ENCODE data around the gene GIT2. TPM values are rescaled to one million over a fixed set of nuclear protein-coding genes. Genes with fewer than 3 reads are reported as not detected.
"Not testable (repeated sequence)": the region's sequence is repeated elsewhere in the genome, so short reads cannot be mapped to it uniquely, and the experiment has no call there.

The GIT2 gene
- total RNA-seq, 1 donor from 2014 or later = 30.4 TPM

- DNase-seq = peak; percentile 20
Observed at GRCh38 chr12:109944561-109945359, 51.4 kb downstream of the GIT2 start.

GRCh38 chr12:109943811-109944210 is 52.4 kb downstream of the GIT2 start:
- DNase-seq = no peak

DNA sequence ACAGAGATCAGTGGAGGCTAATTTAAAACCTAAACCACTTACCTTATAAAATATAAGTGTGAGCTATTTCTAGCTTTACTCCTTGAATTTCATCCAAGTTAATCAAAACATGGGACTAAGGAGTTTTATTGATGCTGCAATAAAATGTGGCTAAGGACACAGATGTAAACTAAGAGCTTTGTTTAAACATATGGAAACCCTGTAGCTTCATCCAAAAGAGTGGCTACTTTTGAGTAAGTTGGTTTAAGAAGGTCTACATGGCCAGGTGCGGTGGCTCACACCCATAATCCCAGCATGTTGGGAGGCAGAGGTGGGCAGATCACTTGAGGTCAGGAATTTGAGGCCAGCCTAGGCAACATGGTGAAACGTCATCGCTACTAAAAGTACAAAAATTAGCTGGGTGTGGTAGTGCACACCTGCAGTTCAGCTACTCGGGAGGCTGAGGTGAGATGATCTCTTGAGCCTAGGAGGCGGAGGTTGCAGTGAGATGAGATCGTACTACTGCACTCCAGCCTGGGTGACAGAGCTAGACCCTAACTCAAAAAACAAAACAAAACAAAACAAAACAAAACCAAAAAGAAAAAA is 55.7 kb downstream of the GIT2 start:
- no peak for DNase-seq

DNA sequence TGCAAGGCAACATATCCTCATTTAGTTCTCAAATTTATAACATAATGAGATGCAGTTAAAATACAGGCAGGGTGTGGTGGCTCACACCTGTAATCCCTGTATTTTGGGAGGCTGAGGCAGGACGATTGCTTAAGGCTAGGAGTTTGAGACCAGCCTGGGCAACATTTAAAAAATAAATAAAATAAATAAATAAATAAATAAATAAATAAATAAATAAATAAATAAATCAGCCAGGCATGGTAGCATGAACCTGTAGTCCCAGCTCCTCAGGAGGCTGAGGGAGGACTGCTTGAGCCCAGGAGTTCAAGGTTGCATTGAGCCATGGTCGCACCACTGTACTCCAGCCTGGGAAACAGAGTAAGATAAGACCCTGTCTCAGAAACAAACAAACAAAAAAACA is 56.7 kb downstream of the GIT2 start:
- no peak for DNase-seq

DNA sequence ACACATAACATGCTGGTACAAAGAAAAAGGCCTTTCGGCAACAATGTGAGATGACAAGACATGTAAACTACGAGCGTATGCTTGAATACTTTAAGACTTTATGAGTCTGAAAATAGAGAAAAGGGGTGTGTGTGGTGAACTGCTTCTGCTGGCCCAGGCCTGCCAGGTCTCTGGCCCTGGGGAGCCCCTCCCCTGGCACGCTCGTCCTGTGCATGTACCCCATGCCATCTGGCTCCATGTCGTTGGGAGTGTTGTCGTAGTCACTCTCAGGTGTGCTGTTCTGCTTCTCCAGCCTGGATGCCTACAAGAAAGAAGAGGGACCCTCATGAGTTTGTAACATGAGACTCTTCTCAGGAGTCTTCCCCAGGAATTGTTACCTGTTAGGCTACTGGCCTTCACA is 57.2 kb downstream of the GIT2 start:
- DNase-seq = no peak

- no peak for DNase-seq
Observed at GRCh38 chr12:109937371-109937770, 58.8 kb downstream of the GIT2 start.

DNA sequence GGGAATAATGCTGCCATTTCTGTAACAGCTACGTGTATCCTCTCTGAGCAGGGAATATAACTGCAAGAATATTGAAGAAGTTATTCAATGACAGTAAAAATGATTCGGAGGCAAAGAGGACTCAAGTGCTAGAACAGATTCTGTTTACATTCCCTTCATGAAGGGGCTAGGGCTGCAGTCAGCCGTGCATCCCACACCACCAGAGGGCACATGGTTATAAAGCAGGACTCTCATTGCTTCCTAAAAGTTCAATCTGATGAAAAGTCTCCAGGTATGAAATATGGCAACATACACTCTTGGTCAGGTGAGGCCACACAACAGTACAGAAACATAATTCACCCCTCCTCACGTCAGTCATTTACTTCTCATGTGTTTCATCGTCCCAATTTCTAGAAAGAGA is 62.1 kb downstream of the GIT2 start:
- no peak for DNase-seq

GRCh38 chr12:109932878-109933503 is 63.2 kb downstream of the GIT2 start:
- DNase-seq = no peak

DNA sequence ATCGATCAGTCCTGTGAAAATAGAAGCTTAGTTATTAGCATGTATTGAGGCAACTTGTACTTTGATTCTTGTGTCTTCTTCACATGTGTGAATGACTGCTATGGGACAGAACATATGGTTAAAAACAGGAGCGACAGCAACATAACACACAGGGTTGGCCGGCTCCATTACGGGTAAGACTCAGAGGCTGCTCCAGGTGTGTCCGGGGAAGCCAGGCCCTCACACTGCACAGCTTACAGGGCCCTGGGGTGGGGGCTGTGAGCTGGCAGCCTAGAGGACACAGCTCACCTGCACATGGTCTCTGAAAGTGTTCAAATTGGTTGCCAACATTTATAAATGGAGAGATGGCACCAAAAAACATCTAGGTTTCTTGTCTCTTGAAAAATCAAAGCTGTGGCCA is 65.0 kb downstream of the GIT2 start:
- DNase-seq = no peak

GRCh38 chr12:109930028-109930800 is 66.0 kb downstream of the GIT2 start:
- no peak for DNase-seq

GRCh38 chr12:109929326-109929725 is 66.8 kb downstream of the GIT2 start:
- not testable (repeated sequence) for DNase-seq

DNA sequence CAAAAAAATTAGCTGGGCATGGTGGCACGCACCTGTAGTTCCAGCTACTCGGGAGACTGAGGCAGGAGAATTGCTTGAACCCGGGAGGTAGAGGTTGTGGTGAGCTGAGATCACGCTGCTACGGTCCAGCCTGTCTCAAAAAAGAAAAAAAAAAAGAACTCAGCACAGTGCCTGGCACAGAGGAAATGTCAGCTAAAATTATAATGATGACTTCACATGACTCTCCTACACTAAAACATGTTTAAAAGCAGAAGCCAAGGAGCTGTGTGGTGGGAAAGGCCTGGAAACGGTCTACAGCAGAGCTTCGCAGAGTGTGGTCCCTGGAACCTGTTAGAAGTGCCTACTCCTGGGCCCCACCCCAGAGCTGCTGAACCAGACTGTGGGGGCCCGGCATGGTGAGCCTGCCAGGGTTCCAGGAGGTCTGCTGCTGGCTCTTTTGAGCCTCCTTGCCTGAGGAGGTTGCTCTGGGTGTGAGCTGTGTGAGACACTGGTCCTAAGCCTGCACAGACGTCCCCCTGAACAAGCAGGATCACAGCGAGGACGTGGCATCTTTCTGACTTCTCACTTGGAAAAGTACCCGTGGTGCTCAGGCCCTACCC is 68.0 kb downstream of the GIT2 start:
- DNase-seq = no peak

DNA sequence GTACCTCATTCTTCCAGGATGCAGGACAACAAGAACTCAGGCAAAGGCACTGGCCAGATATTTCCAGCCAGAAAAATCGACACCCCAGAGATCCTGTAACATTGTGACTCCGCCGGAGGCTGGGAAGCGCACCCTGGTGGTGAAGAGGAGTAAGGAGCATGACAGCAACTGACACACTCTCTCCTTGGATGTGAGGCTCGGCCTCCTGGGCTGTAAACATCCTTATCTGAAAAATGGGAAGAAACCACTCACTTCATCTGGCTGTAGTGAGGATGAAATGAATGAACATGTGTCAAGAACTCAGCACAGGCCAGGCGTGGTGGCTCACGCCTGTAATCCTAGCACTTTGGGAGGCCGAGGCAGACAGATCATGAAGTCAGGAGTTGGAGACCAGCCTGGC is 68.5 kb downstream of the GIT2 start:
- DNase-seq = no peak

- DNase-seq = no peak
Observed at GRCh38 chr12:109926488-109927210, 69.5 kb downstream of the GIT2 start.

DNA sequence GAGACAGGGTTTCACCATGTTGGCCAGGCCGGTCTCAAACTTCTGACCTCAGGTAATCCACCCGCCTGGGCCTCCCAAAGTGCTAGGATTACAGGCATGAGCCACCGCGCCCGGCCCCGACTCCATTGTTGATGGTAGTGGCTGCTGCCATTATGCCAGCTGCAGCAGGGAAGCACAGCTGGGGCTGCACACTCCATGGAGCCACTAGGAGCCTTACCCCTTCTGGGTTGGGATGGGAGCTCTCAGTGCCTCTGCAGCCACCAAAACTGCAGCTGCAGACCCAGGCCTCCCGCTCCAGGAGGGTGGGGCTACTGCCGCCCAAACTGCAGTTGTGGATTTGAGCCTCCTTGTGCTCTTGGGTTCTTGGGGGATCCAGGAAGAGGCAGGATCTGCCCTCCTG is 70.2 kb downstream of the GIT2 start:
- no peak for DNase-seq

DNA sequence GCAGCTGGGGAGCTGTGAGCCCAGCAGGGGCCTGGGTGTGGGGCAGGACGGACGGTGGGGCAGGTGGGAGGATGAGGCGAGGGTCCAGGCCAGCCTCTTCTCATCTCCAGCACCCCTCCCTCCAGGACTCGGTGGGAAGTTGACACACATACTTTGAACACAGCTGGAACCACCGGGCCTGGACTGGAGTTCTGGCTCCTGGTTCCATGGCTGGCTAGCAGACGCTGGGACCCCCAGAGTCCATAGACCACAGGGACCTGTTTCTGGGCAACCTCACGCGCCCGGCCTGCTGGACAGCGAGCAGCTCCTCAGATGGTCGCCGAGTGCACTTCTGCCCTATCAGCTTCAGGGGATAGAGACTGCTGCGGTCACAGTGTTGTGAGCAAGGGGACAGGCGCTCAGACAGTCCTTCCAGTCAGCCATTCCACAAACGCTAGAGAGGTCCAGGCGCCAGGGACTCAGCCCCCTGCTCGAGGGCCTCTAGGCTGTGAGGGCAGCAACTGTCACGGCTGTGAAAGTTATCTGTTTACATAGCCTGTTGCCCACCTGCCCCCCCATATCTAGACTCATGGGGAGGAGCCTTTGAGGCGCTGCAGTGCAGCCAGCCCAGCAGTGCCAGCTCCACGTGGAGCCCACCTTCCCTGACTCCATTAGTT is 70.9 kb downstream of the GIT2 start:
- DNase-seq = no peak

- no peak for DNase-seq
Observed at GRCh38 chr12:109923481-109924245, 72.5 kb downstream of the GIT2 start.

GRCh38 chr12:109923038-109923437 is 73.1 kb downstream of the GIT2 start:
- DNase-seq = no peak

DNA sequence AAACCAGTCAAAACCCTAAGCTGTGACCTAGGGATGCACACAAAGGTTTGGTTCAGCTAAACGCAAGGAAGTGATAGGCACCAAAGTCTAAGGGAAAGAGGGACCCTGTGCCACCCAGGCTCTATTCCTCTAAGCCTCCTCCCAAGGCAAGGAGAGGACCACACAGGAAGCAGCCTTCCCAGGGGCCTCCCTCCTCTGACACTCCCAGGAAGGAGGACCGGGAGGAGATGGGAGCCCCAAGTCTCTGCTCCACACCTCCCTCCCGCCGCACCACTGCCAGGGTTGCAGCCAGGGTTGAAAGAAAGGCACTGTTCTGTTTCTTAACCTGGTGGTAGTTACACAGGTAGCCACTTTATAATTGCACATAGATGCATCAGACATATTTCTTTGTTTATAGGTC is 74.2 kb downstream of the GIT2 start:
- no peak for DNase-seq

DNA sequence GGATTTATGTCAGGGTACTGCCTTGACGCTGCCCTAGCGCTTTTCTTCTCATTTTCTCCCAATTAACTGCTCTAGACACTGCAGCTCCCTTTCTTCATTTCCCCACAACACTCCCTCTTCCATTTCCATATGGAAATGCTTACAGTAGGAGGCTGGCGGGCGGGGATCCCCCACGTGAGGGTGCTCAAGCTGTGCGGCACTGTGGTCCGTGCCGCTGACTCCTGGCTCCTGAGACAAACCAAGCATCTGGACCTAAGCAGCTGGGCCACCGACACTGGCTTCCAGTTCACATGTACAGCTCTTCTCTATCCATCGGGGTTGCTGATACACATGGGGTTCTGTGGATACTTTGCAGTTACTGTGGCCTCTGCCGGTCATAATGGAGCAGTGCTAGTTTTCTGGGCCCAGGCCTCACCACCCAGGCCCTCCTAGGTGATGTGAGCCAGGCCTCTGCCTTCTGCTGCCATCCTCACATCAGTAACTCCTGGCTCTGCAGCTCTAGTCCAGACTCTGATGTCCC is 75.8 kb downstream of the GIT2 start:
- no peak for DNase-seq
